Measurements from ENCODE around the gene VTI1A. TPM values are rescaled to one million over a fixed set of nuclear protein-coding genes. Genes with fewer than 3 reads are reported as not detected.

Gene VTI1A
- total RNA-seq, 1 experiment from 2014 or later = 22.0 TPM

GRCh38 chr10:112799038-112799437, 352.0 kb downstream of the VTI1A start:
- Histone ChIP-seq H2BK12ac (ENCODE audit: insufficient read length, low read depth, low read length) (no peak overlapping the region), H3K56ac (ENCODE audit: insufficient read length, low read depth, low read length) (no peak overlapping the region), H4K20me1 (ENCODE audit: control insufficient read depth, insufficient read depth, insufficient read length) (no peaks in the 10 kb centered on the region), H3K14ac (ENCODE audit: insufficient read depth, low read length) (no peak overlapping the region), H3K18ac (ENCODE audit: insufficient read length, low read depth, low read length) (no peak overlapping the region), H4K91ac (ENCODE audit: insufficient read length, low read depth, low read length) (no peak overlapping the region), H3K27ac (ENCODE audit: insufficient read length, low read depth, low read length) (no peak overlapping the region), H3K23ac (ENCODE audit: insufficient read length, low read depth, low read length) (no peak overlapping the region), H4K8ac (replicated peaks; ENCODE audit: insufficient read length, low read depth, low read length) (no peak overlapping the region), H3K4ac (ENCODE audit: low read depth, low read length) (no peak overlapping the region), H3T11ph (ENCODE audit: low read length) (no peak overlapping the region), H2BK20ac (ENCODE audit: low read depth, low read length, poor library complexity, severe bottlenecking) (no peak overlapping the region), H3K79me2 (ENCODE audit: insufficient read depth, low read length) (no peaks in the 10 kb centered on the region), H3K4me2 (ENCODE audit: insufficient read depth, insufficient read length, low read length) (no peak overlapping the region), H2AK5ac (ENCODE audit: insufficient read length, low read length) (no peak overlapping the region), H2BK120ac (ENCODE audit: low read depth, low read length, poor library complexity, severe bottlenecking) (no peak overlapping the region), H3K9me3 (ENCODE audit: control insufficient read depth, low read depth, low read length) (no peaks in the 10 kb centered on the region), H2BK5ac (ENCODE audit: insufficient read length, low read length) (no peak overlapping the region), H3K27me3 (ENCODE audit: insufficient read depth, low read length) (no peaks in the 10 kb centered on the region), H3K79me1 (ENCODE audit: insufficient read depth, low read depth, low read length, poor library complexity, severe bottlenecking) (no peaks in the 10 kb centered on the region), H2AFZ (ENCODE audit: low read length) (no peak overlapping the region), H4K5ac (ENCODE audit: insufficient read length, low read depth, low read length) (no peak overlapping the region), H2BK15ac (ENCODE audit: low read depth, low read length) (no peak overlapping the region), H3K9ac (ENCODE audit: extremely low read depth, insufficient read length, low read length) (no peak overlapping the region), H3K4me1 (ENCODE audit: insufficient read depth, low read length) (peaks cover 4% of the 10 kb centered on the region; the same call in 1 of the 2 replicates), H3K23me2 (ENCODE audit: insufficient read length, low read depth, low read length, poor library complexity, severe bottlenecking) (no peaks in the 10 kb centered on the region)
- Mint-ChIP-seq H3K4me1 (peaks cover 49 to 52% of the 10 kb centered on the region in 2 experiments), H3K27me3 (ENCODE audit: low read depth) (peaks cover 2% of the 10 kb centered on the region), H3K4me3 (no peak overlapping the region; a peak in 1 of 5 replicates), H3K27ac (no peak overlapping the region), H3K36me3 (ENCODE audit: insufficient read depth in 1 of 3, low read depth in 3 of 3) (no peaks in the 10 kb centered on the region), H3K9me3 (no peaks in the 10 kb centered on the region)
- DNase-seq = no peak
- WGBS (ENCODE audit: extremely low coverage, insufficient read length, low lambda C conversion rate) = no CpG with 5 or more reads among the region's 5 CpGs
- TF ChIP-seq, protein P1, sequence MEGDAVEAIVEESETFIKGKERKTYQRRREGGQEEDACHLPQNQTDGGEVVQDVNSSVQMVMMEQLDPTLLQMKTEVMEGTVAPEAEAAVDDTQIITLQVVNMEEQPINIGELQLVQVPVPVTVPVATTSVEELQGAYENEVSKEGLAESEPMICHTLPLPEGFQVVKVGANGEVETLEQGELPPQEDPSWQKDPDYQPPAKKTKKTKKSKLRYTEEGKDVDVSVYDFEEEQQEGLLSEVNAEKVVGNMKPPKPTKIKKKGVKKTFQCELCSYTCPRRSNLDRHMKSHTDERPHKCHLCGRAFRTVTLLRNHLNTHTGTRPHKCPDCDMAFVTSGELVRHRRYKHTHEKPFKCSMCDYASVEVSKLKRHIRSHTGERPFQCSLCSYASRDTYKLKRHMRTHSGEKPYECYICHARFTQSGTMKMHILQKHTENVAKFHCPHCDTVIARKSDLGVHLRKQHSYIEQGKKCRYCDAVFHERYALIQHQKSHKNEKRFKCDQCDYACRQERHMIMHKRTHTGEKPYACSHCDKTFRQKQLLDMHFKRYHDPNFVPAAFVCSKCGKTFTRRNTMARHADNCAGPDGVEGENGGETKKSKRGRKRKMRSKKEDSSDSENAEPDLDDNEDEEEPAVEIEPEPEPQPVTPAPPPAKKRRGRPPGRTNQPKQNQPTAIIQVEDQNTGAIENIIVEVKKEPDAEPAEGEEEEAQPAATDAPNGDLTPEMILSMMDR (conservative IDR thresholded peaks at IDR 0.05) = no peak

All from H9 (cell line).